ENCODE data around the gene FBXW5.

DNA sequence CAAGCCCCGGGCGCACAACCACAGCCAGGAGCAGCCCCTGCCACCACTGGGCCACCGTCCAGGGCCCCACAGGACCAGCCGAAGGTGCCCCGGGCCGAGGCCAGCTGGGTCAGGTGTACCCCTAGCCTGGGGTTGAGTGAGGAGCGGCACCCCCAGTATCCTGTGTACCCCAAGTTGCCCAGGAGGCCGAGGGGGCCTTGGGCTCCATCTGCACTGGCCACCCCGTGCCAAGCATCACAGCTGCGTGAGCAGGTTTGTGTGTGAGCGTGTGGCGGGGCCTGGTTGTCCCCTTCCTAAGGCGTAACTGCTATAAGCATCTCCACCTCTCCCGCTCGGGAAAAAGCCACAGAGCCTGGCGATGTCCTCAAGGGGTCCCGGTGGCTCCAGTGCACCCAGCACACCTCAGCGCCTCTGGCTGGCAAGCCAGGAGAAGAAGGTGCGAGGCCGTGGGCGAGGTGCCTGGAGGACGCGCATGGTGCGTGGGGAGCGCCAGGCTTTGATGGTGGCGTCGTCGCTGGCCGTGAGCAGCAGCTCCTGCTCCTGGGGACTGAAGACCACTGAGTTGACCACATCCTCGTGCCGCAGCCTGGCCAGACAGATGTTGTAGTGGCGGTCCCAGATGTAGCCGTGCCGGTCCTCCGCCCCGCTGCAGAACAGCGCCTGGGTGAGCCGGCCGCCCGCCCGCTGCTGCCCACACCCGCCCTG is 3.9 kb downstream of the FBXW5 start:
- TF ChIP-seq POLR2A (IDR thresholded peaks at IDR 0.05; ENCODE audit: low read depth, low read length) = no peak; the same call in 1 of the 2 replicates
- TF ChIP-seq TAF1 (IDR thresholded peaks at IDR 0.05; ENCODE audit: low read depth, low read length) = no peak
- TF ChIP-seq POLR2AphosphoS5 (IDR thresholded peaks at IDR 0.05; ENCODE audit: low read depth, low read length) = no peak
- TF ChIP-seq PAX5 (IDR thresholded peaks at IDR 0.05; ENCODE audit: insufficient read depth, low read length, severe bottlenecking) = no peak
- TF ChIP-seq POU2F2 (IDR thresholded peaks at IDR 0.05; ENCODE audit: low read depth, low read length) = no peak
- TF ChIP-seq SPI1 (IDR thresholded peaks at IDR 0.05; ENCODE audit: low read depth, low read length) = no peak

All from GM12891 (cell line).